ENCODE measurements around the gene AOC3. TPM values are rescaled to one million over a fixed set of nuclear protein-coding genes. Genes with fewer than 3 reads are reported as not detected.

The AOC3 gene
- total and polyA plus RNA-seq, 2 of the 13 experiments (the other 11 are each of a cell fraction or from before 2014, with no cell fraction given), result 8.7 to 51.7 TPM

GRCh38 chr17:42832213-42832933 lies 18.6 kb upstream of the AOC3 start (continued):
- TF ChIP-seq HINFP (CRISPR knock-in tag; IDR thresholded peaks at IDR 0.05; ENCODE audit: low read depth) (no peak), KLF11 (CRISPR knock-in tag; IDR thresholded peaks at IDR 0.05) (peak; percentile 81), ZBTB7A (CRISPR knock-in tag; IDR thresholded peaks at IDR 0.05) (0 out of 2 replicates have a peak, but pooled peaks have one; percentile 9), ATRX (CRISPR knock-in tag; IDR thresholded peaks at IDR 0.05; ENCODE audit: borderline replicate concordance) (no peak), ZNF574 (CRISPR knock-in tag; IDR thresholded peaks at IDR 0.05) (0 out of 2 replicates have a peak, but pooled peaks have one; percentile 12), ZFP36L1 (CRISPR knock-in tag; IDR thresholded peaks at IDR 0.05) (0 out of 2 replicates have a peak, but pooled peaks have one; percentile 56), NFE2 (CRISPR knock-in tag; IDR thresholded peaks at IDR 0.05) (no peak), NKX3-1 (CRISPR knock-in tag; IDR thresholded peaks at IDR 0.05) (0 out of 2 replicates have a peak, but pooled peaks have one; percentile 63), ZFYVE20 (CRISPR knock-in tag; IDR thresholded peaks at IDR 0.05; ENCODE audit: borderline replicate concordance, low read depth) (no peak), ZNF615 (CRISPR knock-in tag; IDR thresholded peaks at IDR 0.05; ENCODE audit: borderline replicate concordance) (no peak), YY1 (IDR thresholded peaks at IDR 0.05; ENCODE audit: insufficient read depth, insufficient replicate concordance, low read depth, low read length) (no peak), SKIL (CRISPR knock-in tag; IDR thresholded peaks at IDR 0.05; ENCODE audit: borderline replicate concordance) (no peak), SAFB2 (CRISPR knock-in tag; IDR thresholded peaks at IDR 0.05; ENCODE audit: borderline replicate concordance, low read depth) (no peak), EED (CRISPR knock-in tag; IDR thresholded peaks at IDR 0.05) (no peak), MIER3 (CRISPR knock-in tag; IDR thresholded peaks at IDR 0.05; ENCODE audit: borderline replicate concordance) (0 out of 2 replicates have a peak, but pooled peaks have one; percentile 51), ZNF326 (CRISPR knock-in tag; IDR thresholded peaks at IDR 0.05; ENCODE audit: borderline replicate concordance) (no peak), GABPB1 (CRISPR knock-in tag; IDR thresholded peaks at IDR 0.05) (no peak), ZNF800 (CRISPR knock-in tag; IDR thresholded peaks at IDR 0.05) (peak; percentile 10; the same call in 1 of the 2 replicates), ZNF713 (CRISPR knock-in tag; IDR thresholded peaks at IDR 0.05) (0 out of 2 replicates have a peak, but pooled peaks have one; percentile 11)

Data from HepG2 (cell line).